GM23248 (cell line): ENCODE results near the gene CSTPP1.

Experiments used
- EZH2 ChIP-seq: fragments of 200-600 bp; sonication (generic); IDR thresholded peaks from 2 replicates; pipeline ENCODE4 v1.6.1; 2018; ENCODE audit warnings: antibody characterized with exemption, mild to moderate bottlenecking; ENCODE audit not compliant: insufficient read depth, poor library complexity, severe bottlenecking
- EZH2phosphoT487 ChIP-seq: fragments of 200-600 bp; sonication (generic); IDR thresholded peaks from 2 replicates; pipeline ENCODE4 v1.6.1; 2018; ENCODE audit warnings: antibody characterized with exemption, moderate library complexity, mild to moderate bottlenecking, low read depth; ENCODE audit not compliant: insufficient read depth

- TF ChIP-seq EZH2 (no peak), EZH2phosphoT487 (no peak)
These were observed 30.8 kb upstream of the CSTPP1 start for GRCh38 chr11:46905806-46906205.
